GM19025 (cell line): ENCODE results near the gene PLIN3.
"Not testable (repeated sequence)": the region's sequence is repeated elsewhere in the genome, so short reads cannot be mapped to it uniquely, and the experiment has no call there.

Experiments used
- ATAC-seq: cut with Tn5 transposase; IDR thresholded peaks from one replicate; pipeline ENCODE4 v1.9.1; 2021; ENCODE audit warnings: mild to moderate bottlenecking, low read depth, moderate library complexity; ENCODE audit not compliant: unreplicated experiment

The PLIN3 gene

GRCh38 chr19:4815426-4816201 is 51.9 kb downstream of the PLIN3 start:
- ATAC-seq, result no peak

DNA sequence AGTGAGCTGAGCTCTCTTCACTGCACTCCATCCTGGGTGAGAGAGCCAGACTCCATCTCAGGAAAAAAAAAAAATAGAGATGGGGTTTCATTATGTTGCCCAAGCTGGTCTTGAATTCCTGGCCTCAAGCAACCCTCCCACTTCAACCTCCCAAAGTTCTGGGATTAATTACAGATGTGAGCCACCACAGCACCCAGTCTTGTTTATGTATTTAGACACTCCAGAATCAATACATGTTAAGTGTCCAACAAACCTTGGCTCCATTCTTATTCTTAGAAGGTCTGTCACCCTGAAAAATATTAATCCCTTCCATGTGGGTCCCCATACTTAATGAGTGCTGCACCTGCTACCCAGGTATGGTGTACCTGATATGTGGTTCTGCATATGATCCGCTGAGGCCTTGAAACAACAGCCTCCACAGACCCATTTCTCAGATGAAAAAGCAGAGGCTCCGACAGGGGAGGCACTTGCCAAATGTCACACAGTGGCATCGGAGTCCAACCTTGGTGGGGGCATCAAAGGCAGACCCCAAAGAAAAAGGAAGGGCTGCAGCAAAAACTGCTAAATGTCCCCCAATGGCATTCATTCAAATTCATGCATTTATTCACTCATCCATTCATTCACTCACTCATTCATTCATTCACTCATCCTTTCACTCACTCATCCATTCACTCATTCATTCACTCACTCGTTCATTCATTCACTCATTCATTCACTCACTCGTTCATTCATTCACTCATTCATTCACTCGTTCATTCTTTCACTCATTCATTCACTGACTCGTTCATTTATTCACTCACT is 52.6 kb downstream of the PLIN3 start:
- no peak for ATAC-seq

GRCh38 chr19:4811328-4812131 is 55.9 kb downstream of the PLIN3 start:
- no peak for ATAC-seq

DNA sequence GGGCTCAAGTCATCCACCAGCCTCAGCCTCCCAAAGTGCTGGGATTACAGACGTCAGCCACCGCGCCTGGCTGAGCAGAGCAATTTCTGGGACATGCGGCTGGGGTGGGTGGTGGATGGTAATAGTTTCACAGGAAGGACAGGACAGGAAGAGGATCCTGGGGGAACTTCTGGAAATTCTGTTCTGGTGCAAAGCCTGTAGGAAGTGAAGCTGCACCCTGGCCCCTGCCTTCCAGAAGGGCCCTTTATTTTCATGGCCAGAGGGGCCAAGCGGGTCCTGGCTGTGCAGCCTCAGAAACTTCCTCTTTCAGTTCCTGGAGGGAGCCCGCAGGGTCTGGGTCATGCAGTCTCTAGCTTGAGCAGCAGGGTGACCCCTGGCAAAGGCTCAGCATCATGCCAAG is 60.3 kb downstream of the PLIN3 start:
- ATAC-seq, result no peak

DNA sequence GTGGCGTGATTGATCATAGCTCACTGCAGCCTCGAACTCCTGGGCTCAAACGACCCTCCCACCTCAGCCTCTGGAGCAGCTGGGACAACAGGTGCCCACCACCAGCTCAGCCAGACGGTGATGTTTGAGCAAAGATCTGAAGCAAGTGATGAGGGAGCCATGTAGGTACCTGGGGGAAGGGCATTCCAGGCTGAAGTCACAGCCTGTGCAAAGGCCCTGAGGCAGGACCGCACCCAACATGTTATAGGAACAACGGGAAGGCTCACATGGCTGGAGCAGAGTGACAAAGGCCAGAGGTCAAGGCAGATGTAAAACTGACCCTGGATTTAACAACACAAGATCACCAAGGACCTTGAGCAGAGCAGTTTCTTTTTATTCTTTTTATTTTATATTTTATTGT is 61.1 kb downstream of the PLIN3 start:
- no peak for ATAC-seq

GRCh38 chr19:4805140-4805539 is 62.3 kb downstream of the PLIN3 start:
- not testable (repeated sequence) for ATAC-seq

- no peak for ATAC-seq
Observed at GRCh38 chr19:4803736-4804695, 63.5 kb downstream of the PLIN3 start.

DNA sequence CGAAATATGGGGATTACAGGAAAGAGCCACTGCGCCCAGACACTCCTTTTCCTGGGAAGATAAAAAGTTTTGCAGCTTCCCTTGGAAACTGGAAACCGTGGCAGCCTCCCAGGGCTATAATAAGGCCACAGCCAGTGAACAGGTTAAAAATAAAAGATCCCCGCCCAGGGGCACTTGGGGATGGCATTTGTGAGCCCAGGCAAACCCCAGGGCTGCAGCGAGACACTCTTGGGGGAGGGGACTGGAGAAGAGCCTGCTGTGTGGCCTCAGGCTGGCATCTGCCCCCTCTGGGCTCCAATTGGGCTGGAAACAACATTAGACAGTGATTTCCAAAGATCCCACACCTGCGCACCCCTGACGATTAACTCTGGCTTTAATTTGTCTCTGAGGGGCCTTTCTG is 64.8 kb downstream of the PLIN3 start:
- ATAC-seq, result no peak

DNA sequence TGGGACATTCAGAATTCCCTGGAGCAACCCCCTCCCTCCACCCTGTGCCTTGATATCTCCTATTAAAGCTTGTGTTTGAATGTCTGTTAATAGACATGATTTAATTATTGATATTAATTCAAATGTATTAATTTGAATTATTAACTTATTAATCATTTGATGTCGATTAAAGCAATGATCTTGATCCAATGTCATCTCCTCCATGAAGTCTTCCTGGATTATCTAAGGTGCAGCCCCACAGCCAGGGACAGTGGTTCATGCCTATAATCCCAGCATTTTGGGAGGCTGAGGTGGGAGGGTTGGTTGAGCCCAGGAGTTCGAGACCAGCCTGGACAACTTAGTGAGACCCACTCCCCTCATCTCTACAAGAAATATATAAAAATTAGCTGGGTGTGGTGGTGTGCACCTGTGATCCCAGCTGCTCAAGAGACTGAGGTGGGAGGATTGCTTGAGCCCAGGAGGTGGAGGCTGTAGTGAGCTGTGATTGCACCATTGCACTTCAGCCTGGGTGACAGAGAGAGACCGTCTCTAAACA is 66.3 kb downstream of the PLIN3 start:
- no peak for ATAC-seq

GRCh38 chr19:4800591-4801081 is 66.8 kb downstream of the PLIN3 start:
- no peak for ATAC-seq

GRCh38 chr19:4795400-4795799 is 72.1 kb downstream of the PLIN3 start:
- ATAC-seq, result no peak

DNA sequence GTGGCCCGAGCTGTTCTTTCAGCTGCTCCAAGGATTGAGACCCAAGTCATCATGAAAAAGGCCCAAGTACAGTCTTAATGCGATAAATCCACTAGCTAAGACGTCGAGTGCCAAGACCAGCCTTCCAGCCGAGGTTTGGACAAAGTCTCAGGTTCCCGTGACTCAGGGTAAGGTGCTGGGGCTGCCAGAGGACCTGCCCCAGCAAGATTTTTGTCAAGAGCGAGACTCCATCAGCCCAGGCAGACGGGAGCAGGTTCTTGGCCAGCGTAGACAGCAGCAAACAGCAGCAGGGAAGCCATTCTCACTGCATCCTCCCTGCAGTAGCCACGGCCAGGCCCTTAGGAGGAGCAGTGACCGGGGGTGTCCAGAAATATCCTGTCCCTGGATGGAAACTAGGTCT is 72.5 kb downstream of the PLIN3 start:
- no peak for ATAC-seq

DNA sequence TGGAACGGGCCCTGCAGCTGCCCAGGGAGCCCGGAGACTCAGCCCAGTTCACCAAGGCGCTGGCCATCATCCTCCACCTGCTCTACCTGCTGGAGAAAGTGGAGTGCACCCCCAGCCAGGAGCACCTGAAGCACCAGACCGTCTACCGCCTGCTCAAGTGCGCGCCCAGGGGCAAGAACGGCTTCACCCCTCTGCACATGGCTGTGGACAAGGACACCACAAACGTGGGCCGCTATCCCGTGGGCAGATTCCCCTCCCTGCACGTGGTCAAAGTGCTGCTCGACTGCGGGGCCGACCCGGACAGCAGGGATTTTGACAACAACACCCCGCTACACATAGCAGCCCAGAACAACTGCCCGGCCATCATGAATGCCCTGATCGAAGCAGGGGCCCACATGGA is 74.2 kb downstream of the PLIN3 start:
- ATAC-seq, result not testable (repeated sequence)

DNA sequence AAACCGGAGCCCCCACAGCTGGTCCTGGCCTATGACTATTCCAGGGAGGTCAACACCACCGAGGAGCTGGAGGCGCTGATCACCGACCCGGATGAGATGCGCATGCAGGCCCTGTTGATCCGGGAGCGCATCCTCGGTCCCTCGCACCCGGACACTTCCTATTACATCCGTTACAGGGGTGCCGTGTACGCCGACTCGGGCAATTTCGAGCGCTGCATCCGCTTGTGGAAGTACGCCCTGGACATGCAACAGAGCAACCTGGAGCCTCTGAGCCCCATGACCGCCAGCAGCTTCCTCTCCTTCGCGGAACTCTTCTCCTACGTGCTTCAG is 74.6 kb downstream of the PLIN3 start:
- not testable (repeated sequence) for ATAC-seq

GRCh38 chr19:4792019-4792865 is 75.2 kb downstream of the PLIN3 start:
- not testable (repeated sequence) for ATAC-seq

- ATAC-seq, result peak; percentile 88
Observed at GRCh38 chr19:4791183-4792018, 76.1 kb downstream of the PLIN3 start, which contains the start of gene FEM1A. TSS of gene FEM1A (plus strand) at chr19:4791734. CDS start at chr19:4791855, 121 bp downstream.
